Measurements from ENCODE around the gene ROBO1.

ROBO1 gene

DNA sequence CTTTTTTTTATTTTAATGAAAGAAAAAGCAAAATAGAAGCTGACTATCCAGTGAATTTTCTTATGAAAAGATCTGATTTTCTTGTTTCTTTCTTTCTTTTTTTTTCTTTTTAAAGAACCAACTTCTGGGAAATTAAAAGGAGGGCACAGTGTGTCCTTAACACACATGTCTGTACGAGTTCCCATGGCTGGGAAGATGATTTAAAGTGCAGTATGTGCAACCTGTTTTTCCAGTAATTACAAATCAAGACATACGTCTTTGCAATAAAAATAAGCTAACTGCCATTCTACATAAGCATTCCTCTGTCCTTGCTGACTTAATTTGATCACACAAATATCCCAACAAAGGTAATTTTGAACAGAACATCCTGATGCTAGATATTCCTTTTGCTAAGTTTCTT is 416.1 kb downstream of the ROBO1 start:
- H3K4me3 ChIP-seq (ENCODE audit: low read depth in 1 of 2, low read length in 1 of 2) = no peak overlapping the region
- H3K4me1 ChIP-seq (ENCODE audit: control insufficient read depth in 1 of 2, insufficient read depth in 1 of 2, low read depth in 1 of 2, low read length in 1 of 2) = no peaks in the 10 kb centered on the region
- TF ChIP-seq, protein P1, sequence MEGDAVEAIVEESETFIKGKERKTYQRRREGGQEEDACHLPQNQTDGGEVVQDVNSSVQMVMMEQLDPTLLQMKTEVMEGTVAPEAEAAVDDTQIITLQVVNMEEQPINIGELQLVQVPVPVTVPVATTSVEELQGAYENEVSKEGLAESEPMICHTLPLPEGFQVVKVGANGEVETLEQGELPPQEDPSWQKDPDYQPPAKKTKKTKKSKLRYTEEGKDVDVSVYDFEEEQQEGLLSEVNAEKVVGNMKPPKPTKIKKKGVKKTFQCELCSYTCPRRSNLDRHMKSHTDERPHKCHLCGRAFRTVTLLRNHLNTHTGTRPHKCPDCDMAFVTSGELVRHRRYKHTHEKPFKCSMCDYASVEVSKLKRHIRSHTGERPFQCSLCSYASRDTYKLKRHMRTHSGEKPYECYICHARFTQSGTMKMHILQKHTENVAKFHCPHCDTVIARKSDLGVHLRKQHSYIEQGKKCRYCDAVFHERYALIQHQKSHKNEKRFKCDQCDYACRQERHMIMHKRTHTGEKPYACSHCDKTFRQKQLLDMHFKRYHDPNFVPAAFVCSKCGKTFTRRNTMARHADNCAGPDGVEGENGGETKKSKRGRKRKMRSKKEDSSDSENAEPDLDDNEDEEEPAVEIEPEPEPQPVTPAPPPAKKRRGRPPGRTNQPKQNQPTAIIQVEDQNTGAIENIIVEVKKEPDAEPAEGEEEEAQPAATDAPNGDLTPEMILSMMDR (IDR thresholded peaks at IDR 0.05) = no peak
- H3K27me3 ChIP-seq = no peaks in the 10 kb centered on the region
- no peaks in the 10 kb centered on the region for H3K9me3 ChIP-seq
- no peak overlapping the region for H3K27ac ChIP-seq
- H3K36me3 ChIP-seq = no peaks in the 10 kb centered on the region

GRCh38 chr3:79344876-79345871 is 422.6 kb downstream of the ROBO1 start:
- H3K36me3 ChIP-seq = no peaks in the 10 kb centered on the region
- no peaks in the 10 kb centered on the region for H3K4me1 ChIP-seq (ENCODE audit: control insufficient read depth in 1 of 2, insufficient read depth in 1 of 2, low read depth in 1 of 2, low read length in 1 of 2)
- H3K4me3 ChIP-seq (ENCODE audit: low read depth in 1 of 2, low read length in 1 of 2) = no peak overlapping the region
- H3K27ac ChIP-seq = no peak overlapping the region
- no peaks in the 10 kb centered on the region for H3K27me3 ChIP-seq
- no peaks in the 10 kb centered on the region for H3K9me3 ChIP-seq
- TF ChIP-seq, protein P1 (IDR thresholded peaks at IDR 0.05) = no peak

DNA sequence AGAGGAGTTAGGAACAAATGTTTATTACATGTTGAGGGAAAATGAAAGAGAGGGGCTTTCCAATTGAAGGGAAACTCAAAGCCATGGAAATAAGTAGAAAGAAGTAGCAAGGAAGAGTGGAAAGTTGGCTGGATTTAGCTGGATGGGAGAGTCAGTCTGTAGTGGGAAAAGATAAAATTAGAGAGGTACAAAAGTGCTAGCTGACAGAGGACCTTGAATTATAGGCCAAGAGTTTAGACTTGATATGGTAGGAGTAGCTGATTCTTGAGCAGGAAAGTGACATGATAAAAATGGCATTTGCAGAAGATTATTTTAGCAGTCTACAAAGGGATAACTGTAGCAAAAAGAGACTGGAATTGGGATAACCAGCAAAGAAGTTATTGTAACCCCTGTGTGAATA is 425.8 kb downstream of the ROBO1 start:
- H3K27ac ChIP-seq = no peak overlapping the region
- TF ChIP-seq, protein P1 (IDR thresholded peaks at IDR 0.05) = no peak
- H3K4me1 ChIP-seq (ENCODE audit: control insufficient read depth in 1 of 2, insufficient read depth in 1 of 2, low read depth in 1 of 2, low read length in 1 of 2) = no peaks in the 10 kb centered on the region
- no peaks in the 10 kb centered on the region for H3K9me3 ChIP-seq
- H3K4me3 ChIP-seq (ENCODE audit: low read depth in 1 of 2, low read length in 1 of 2) = no peak overlapping the region
- no peaks in the 10 kb centered on the region for H3K36me3 ChIP-seq
- no peaks in the 10 kb centered on the region for H3K27me3 ChIP-seq

DNA sequence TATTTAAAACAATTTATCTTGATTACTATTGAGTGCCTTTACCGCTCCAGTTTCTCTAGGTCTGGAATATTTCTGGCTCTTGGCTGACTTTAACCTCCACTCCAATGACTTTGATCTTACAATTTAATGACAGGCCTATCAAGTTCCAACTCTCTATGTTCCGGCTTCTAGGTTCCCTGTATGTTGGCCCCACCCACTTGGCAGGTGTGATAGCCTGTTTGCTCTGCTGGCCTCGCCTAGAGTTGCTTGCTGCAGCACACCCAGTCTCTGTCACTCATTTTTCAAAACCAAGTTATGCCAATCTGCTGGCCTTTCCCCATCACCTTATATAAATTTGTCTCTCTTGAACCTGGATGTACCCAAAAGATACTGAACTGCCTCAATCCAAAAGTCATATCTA is 428.0 kb downstream of the ROBO1 start:
- no peaks in the 10 kb centered on the region for H3K4me1 ChIP-seq (ENCODE audit: control insufficient read depth in 1 of 2, insufficient read depth in 1 of 2, low read depth in 1 of 2, low read length in 1 of 2)
- no peaks in the 10 kb centered on the region for H3K36me3 ChIP-seq
- no peaks in the 10 kb centered on the region for H3K27me3 ChIP-seq
- no peak overlapping the region for H3K27ac ChIP-seq
- H3K4me3 ChIP-seq (ENCODE audit: low read depth in 1 of 2, low read length in 1 of 2) = no peak overlapping the region
- TF ChIP-seq, protein P1 (IDR thresholded peaks at IDR 0.05) = no peak
- no peaks in the 10 kb centered on the region for H3K9me3 ChIP-seq

GRCh38 chr3:79337798-79338197 is 430.0 kb downstream of the ROBO1 start:
- Histone ChIP-seq H3K4me1 (ENCODE audit: control insufficient read depth in 1 of 2, insufficient read depth in 1 of 2, low read depth in 1 of 2, low read length in 1 of 2) (no peaks in the 10 kb centered on the region), H3K4me3 (ENCODE audit: low read depth in 1 of 2, low read length in 1 of 2) (no peak overlapping the region), H3K27me3 (no peaks in the 10 kb centered on the region), H3K9me3 (no peaks in the 10 kb centered on the region), H3K27ac (no peak overlapping the region), H3K36me3 (no peaks in the 10 kb centered on the region)
- TF ChIP-seq, protein P1 (IDR thresholded peaks at IDR 0.05) = no peak
